Activated CD4-positive, CD25-positive, alpha-beta regulatory T cell treated with anti-CD3 and anti-CD28 coated beads, Interleukin-2, amount 50 U/mL, for 16 hours (primary cell): ENCODE results near the gene GPR84.

ENCODE experiments used
- DNase-seq: peaks from one replicate; pipeline ENCODE4 v3.0.0-alpha.2; 2020; ENCODE audit warnings: low read depth, low spot score

The GPR84 gene

DNA sequence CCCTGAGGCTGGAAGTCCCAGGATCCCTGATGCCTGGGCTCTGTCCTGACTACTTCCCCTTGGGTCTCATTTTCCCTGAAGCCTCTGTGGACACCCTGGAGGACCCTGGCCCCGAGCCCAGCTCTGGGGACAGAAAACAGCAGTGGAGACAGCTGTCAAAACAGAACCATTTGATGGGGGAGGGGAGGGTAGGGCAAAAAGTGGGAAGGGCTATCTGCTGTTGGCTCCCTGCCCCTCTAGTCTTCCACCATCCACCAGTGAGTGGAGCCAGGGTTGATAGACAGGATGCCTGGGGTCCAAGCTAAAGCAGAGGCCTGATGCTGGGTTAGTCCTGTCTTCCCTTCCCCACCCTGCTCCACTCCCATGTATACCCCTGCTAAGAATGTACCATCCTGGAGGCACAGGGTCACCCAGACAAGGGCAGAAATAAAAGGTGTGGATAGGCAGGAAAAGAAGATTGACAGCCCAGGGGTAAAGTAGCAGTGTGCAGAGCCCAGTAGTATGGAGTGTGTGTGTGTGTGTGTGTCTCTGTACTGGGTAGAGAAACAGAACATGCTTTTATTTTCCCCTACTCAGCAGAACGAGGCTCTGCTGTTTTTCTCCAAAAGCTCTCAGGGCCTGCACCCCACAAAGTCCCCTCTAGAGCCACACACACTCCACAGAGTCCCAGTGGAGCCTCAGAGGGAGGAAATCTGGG is 10.4 kb upstream of the GPR84 start:
- DNase-seq, result no peak

DNA sequence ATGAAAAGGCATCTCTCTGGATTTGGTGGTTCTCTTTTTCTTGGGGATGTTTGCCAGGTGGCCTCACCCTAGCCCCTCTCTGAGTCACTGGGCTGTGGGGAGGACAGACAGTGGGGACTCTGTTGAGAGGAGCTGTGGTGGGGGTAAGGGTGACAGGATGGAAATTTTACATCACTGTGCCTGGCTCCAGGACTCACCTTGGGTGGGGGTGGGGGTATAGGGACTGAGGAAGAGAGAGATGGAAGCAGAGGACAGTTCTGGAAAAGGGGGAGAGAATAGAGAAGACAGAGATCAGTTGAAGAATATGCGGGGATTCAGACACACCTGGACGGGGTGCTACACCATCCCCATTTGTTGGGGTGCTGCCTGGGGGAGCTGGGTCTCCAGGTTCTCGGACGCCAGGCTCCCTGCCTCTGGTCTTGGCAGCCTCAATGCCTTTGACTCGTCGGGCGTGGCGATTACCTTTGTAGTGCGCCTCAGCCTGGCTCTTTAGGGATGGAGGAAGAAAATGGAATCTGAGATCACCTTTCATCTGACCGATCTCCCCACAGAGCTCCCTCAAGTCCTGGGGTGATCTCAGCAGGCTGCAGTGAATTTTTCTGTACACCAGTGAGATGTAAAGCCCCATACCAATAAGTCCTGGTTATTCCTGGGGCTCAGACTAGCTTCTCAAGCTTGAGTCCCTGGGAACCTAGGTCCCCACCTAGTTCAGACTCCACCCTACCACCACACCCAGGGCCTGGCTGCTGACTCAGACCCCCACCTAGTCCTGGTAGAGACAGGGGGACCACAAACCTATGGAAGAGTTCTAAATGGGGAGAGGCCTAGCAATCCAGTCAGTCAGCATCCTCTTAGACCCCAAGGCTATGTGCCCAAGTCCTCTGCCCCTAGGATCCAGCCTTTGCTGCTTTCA is 9.6 kb upstream of the GPR84 start:
- DNase-seq, result no peak

DNA sequence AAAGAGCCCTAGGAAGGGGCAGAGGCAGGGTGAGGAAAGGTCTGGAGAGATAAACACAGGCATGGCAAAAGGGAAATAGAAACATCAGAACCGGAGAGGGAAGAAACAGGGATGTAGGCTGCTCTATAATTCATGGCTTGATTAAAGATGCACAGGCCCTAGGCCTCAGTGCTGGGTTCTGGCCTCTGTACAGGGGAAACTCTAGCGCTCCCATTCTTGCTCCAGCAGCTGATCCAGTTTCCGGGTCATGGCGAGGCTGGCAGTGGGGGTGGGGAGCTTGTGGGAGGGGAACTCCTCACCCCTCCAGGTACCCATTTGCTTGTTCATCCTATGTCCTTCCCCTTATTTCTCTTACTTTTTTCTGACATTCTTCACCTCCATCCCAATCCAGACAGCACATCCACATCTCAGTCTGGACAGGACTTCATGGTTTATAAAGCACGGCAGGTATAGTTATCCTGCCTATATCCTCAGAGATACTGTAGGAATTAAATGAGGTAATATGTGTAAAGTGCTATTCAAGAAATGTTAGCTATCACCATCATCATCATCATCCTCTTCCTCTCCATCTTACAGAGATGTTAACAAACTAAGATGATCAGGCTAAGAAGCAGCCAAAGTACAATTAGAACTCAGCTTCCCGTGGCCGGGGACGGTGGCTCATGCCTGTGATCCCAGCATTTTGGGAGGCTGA is 8.0 kb upstream of the GPR84 start:
- no peak for DNase-seq

DNA sequence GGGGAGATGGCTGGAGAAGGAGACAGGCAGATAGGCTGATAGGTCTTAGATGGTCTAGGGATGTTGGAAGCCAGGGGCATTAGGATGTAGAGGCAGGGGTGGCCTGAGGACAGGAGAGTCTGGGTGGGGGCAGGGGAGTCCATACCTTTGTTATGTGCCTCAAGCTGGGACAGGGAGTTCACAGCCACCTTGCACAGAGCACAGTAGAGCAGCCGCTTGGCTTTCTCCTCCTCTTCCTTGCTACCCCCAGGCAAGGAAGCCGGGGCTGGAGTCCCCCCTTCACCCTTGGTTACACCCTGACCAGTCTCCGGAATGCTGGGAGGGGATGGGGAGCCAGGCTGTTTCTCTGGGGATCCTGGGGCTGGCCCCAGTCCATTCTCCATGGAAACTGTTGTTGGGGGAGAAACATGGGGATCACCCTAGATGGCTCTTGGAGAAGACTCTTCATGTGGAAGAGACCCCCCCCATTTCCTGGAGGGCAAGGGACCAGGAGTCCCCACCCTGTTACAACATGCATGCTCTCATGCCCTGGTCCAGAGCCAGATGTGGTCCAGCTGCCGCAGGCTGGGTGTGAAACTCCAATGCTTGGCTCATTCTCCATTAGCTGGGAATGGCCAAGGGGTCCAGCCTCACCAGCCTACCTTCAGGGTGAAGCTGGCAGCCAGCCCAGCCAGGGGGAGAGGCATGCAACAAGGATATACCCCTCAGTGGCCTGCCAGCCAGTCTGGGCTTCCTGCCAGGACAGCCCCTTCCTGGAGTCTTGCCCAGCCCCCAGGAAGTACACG is 7.2 kb upstream of the GPR84 start:
- no peak for DNase-seq

DNA sequence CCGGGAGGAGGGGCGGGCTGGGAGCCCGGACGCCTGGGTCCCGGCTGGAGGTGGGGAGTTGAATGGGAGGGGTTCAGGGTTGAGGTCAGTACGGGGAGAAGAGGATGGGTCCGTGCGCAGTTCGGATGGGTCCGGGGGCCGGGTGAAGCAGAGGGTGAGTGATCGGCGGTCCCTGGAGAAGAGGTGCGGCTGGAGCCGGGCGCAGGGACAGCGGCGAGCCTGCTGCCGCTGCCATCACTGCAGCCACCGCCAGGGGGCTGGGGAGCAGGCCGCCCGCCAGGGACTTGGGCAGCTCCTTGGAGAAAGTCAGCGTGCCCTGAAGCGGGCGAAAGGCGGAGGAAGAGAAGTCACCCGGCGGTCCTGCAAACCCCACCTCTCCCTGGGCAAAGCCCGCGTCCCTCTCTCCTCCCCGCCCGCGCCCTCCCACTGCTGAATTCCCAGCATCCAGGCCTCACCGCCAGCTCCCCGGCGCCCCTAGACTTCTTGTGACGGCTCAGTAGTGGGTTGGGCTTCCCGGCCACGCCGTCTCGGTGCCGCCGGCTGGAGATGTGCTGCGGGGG is 6.0 kb upstream of the GPR84 start:
- no peak for DNase-seq

DNA sequence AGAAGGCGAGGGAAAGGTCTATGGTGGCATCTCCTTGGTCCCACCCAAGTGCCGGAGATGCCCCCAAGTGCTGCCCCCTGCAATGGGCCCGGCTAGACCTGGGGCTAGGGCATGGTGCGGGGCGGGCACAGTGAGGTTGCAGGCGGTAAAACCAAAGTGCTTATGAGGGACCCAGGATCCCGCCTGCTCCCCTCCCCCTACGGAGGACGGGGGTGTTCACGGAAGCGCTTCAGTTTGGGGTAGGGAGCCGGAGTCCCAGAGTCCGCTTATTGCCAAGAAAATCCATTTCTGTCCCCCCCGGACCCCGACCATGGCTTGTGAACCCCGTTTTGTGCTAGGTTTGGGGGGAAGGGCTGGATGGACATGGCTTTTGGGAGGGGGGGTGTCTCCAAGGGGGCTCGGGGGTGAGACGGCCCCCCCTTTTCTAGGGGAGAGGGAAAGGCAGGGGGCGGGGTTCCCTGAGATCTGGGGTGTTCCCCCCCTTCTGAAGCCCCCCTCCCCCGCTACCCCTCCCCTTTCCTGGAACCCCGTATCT is 5.4 kb upstream of the GPR84 start:
- DNase-seq, result no peak

DNA sequence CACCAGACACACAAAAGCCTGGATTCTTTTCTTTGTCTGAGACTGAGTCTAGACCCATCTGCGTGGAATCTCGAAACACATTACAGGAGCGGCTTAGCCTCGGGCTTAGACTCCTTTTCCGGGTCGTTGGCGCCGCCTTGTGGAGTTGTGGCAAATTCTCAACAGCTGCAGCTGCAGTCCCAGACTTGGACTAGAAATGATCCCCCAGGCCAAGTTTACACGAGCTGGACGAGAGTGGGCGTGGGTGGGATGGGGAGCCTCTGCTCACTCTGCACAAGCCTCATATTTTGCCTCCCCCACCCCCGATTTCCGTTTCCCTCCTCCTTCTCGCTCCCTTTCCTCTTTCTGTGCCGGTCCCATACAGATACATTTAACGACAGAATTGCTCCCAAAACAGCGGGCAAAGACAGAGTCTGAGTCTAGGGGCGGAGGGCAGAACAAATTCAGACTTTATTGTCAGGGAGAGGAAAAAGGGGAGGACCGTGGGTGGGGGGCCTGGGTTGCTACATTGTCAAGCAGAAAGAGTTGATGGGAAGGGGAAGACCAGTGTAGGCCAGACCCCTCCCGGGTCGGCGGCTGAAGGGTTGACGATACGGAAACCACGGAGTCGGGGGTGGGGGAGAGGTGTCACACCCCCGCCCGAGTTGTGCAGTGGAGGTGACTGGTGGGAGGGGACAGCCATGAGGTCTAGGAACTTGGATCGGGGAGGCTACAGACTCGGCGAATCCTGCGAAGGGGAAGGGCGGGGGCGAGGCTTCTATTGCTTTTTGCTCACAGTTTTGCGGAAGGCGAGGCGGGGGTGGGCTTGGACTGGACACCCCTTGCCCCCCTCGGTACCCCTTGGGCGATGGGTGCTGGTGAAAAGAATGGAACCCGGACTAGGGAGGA is 4.7 kb upstream of the GPR84 start:
- DNase-seq, result peak; percentile 80

DNA sequence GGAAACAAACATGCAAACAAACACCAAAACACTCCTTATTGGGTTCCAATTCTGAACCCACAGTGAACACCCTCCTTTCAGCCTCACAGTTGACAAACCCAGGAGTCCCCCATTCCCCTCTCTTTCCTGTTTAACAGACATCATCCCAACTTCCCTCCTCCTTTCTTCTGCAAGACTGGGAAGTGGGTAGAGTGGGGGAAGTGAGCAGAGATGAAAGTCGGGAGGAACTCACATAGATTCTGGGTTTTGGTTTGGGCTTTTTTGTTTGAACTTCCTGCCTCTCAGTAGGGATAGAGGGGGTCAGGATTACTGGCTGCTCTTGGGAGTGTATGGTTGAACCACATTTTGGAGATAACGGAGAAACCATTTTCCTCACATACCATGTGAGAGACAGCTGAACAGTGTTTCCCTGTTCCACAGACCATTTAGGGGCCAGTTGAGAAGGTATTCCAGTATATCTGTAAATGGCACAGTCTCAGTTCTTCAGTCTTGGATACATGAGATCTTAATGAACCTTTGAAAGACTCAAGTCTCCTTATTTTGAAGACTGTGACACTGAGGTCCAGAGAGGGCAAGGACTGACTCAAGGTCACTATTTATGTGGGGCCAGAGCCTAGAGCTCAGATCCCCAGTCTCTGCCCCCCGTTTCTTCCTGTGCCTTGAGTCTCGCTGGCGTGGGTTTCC is 3.9 kb upstream of the GPR84 start:
- DNase-seq, result no peak

DNA sequence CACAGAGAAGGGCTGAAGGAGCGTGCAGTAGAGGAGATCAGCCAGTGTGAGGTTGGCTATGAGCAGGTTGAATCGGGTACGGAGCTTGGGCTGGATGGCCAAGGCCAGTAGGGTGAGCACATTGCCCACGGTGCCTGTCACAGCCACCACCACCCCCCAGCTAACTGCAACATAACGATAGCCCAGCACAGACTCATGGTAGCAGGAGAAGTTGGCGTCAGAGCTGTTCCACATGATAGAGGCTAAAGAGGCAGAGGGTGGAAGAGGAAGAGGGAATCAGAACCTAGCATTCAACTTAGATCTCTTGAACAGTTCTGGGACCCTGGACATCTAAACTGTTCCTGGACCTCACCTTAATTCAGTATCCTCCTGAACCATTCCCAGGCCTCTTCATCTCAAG is 668 bp downstream of the GPR84 start:
- DNase-seq, result no peak

DNA sequence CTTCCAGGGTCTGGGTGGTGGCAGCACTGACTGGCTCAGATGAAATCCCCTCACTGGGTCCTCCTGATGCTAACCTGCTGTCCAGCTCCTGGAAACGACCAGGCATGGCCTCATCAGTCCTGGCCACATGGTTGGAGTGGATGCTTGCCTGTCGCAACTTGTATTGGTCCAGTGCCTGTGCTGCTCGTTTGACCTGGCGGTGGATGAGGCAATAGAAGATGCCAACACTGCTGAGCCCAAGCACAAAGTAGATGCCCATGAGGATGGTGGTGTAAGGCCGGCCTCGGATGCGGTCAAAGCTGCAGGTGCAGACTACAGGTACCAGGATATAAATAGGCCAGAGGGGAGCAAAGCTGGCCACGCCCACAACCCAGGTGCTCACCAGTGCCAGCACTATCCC is 1.2 kb downstream of the GPR84 start:
- DNase-seq, result no peak

DNA sequence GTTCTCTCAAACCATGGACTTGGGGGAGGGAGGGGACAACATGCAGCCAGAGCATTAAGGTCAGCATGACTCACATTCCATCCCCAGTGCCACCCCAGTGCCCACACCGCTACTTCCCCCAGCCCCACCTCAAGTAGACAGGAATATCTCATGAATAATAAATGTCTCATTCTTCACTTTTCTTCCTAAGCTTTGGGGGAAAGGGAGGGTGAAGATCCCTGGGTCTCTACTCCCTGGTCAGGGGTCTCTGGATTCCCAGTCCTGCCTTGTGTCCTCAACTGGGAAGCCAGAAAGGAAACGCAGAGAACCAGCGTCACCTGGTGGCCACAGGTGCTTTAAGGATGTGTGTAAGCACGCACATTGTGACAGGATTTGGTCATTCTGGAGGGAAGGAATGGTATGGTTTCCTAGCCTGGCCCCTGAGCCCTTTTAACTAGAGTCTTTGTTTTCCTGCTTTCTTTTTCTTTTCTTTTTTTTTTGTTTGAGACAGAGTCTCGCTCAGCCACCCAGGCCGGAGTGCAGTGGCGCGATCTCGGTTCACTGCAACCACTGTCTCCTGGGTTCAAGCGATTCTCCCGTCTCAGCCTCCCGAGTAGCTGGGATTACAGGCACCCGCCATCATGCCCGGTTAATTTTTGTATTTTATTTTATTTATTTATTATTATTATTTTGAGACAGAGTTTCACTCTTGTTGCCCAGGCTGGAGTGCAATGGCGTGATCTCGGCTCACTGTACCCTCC is 3.4 kb downstream of the GPR84 start:
- DNase-seq, result no peak

DNA sequence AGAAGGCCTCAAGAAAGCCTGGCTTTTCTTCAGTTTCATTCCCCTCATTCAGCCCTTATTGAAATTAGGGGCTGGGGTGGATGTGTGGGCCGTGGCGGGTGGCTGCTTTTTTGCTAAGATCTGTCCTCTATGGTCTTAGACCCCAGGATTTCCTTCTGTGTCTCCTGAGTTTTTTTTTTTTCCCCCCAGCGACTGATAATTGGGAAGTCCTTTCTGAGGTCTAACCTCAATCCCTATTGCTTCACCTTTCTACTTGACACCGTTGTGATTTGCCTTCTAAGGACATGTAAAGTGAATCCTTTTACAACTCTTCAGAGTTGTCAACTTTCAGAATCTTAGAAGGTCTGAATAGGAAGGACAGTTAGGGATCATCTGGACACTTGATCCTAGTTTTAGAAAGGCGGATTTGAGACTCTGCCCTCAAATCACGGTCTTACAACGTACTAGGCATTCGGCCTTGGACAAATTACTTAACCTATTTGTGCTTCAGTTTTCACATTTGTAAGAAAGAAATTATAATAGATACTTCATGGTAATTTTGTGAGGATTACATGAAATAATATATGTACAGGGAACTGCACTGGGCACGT is 4.4 kb downstream of the GPR84 start:
- no peak for DNase-seq

DNA sequence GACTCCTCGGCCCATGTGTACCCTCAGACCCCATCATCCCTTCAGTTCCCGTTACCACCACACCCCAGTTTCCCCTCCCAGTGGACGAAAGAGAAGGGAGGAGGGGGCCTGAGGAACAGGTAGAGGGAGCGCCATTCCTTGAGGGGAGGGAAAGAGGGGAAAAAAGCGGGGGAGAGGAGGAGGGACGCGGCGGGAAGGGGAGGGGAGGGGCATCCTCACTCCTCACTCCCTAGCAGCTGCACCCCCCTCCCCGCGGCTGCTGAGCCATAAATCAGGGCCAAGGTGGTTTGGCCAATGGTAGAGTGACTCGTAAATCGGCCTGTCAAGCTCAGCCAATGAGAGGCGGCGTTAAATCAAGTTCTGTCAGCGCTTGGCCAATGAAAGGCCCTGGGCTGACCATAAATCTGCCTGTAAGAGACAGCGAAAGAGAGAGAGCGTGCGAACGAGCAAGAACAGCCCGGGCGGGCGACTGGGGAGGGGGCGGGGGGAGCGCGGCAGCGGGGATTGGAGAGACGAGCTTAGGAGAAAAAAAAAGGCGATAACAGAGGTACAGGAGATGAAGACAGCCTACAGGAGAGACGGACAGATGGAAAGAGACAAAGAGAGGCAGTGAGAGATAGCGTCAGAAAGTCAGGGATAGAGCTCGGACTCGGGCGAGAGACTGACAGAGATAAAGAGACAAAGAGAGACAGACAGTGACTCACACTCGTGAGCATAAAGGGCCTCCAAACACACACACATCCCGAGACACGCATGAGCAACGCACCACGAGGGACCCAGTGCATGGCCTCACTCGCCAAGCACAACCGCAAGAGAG is 5.1 kb downstream of the GPR84 start:
- DNase-seq, result peak; percentile 94

DNA sequence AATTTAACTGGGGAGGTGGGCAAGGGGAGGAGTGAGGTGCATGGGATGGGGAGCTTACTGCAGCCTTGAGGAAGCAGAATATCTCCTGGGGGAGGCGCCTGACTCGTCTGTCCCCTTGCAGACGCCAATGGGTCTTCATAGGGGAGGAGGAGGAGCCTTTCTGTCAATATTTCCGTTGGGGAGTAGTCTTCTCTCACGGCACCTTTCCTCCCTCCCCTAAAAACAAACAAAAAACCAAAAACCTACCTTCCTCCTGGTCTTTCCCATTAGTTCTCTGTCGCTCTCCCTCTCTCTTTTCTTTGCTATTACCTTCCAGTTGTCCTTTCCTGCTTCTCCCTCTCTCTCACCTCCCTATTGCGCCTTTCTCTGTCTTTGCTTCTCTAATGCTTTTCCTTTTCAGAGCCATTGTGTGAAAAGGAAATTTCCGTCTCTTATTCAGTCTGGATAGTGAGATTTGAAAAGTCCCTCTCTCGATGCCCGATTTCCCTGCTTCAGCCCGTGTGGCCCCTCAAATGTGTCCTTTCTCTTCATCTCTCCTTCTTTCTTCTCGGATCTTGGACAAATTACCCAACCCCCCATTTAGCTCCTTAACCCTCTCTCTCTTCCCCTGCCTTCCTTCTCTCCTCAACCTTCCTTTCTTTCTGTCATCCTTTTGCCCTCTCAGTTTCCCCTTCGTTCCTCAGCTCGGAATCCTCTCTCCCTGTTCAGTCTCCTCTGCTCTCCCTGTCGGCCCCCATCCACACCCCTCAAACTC is 5.9 kb downstream of the GPR84 start:
- DNase-seq, result no peak

DNA sequence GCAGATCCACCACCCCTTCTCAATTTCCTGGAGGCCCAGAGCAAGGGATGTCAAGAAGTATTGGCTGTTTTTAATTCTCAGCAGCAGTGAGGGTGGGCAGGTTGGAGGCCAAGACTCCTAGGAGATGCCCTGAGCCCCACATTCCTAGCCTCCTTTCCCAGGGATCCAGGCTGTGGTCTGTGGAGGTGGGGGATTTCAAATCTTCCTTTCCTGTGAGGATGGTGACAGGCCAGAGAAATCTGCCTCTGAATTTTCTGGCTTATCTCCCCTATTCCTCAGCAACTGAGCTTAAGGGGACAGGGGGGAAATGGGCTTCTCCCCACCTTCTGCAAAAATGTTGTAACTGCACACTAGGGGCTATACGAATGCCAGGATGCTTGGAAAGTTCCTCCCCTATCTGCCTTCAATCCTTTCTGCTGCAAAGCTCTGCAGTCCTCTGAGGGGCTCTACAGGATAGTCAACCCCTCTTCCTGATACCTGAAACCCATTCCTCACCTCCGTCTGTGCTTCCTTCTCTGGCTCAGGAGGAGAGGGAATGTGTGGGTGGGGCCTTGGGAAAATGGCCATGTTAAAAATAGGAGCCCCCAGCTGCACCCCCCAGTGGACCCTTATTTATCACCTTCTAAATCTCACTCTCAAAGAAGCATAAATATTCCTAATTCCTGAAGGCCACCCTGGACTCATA is 6.6 kb downstream of the GPR84 start:
- DNase-seq, result no peak

DNA sequence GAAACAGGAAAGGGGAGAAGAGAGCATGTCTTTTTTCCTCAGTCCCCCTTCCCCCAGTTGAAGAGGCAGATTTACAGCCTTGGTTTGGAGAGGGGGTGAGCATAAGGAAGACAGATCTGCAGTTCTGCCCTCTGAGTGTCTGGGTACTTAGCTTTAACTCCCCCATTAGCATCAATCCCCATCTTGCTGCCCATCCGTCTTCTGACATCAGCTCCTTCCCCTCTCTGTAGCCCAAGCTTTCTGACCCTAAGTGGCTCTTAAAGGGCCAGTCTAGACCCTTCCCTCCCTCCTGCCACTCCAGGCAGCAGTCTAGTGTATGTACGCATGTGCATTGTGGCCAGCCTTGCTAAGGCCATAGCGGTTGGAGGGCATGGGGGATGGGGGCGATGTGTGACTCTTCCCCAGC is 7.3 kb downstream of the GPR84 start:
- no peak for DNase-seq
